Kidney (tissue), 14 donors: Measurements from ENCODE around the gene DENND5A. TPM values are rescaled to one million over a fixed set of nuclear protein-coding genes. Genes with fewer than 3 reads are reported as not detected.
"Not testable (repeated sequence)": the region's sequence is repeated elsewhere in the genome, so short reads cannot be mapped to it uniquely, and the experiment has no call there.

ENCODE experiments used
- DNase-seq, 5 donors: peaks; one replicate each; pipeline ENCODE4 v3.0.0-alpha.2; 2013 to 2020
- FAIRE-seq: peaks from 2 replicates; lab custom pipeline; 2012; peaks lifted over from hg19 to GRCh38; lab: Jason Lieb, UNC
- H3K27ac ChIP-seq, 2 donors: one replicate each; pipeline ENCODE4 v1.7.0; 2013; ENCODE audit warnings: low read depth in 2 of 2, low read length in 2 of 2, inconsistent platforms in 1 of 2
- H3K27me3 ChIP-seq: one replicate; pipeline ENCODE4 v1.7.1; 2013; ENCODE audit warnings: low read length, inconsistent platforms; ENCODE audit not compliant: control insufficient read depth, insufficient read depth
- H3K36me3 ChIP-seq, 3 donors: one replicate each; pipeline versions ENCODE4 v1.7.0 to v1.7.1; 2013; ENCODE audit warnings: low read length in 3 of 3, control low read depth in 1 of 3, inconsistent platforms in 1 of 3; ENCODE audit not compliant: insufficient read depth in 3 of 3, control insufficient read depth in 2 of 3
- H3K4me1 ChIP-seq, 3 donors: one replicate each; pipeline versions ENCODE4 v1.7.0 to v1.7.1; 2013; ENCODE audit warnings: low read length in 3 of 3, inconsistent platforms in 1 of 3, low read depth in 1 of 3; ENCODE audit not compliant: control insufficient read depth in 2 of 3, insufficient read depth in 2 of 3
- H3K4me3 ChIP-seq, 3 donors: one replicate each; pipeline versions ENCODE4 v1.7.0 to v1.8.1; 2013; ENCODE audit warnings: low read length in 3 of 3, control low read depth in 1 of 3, inconsistent platforms in 1 of 3
- H3K9ac ChIP-seq, 3 donors: one replicate each; pipeline versions ENCODE4 v1.7.0 to v1.7.1; 2013; ENCODE audit warnings: low read length in 3 of 3, control low read depth in 1 of 3, inconsistent platforms in 1 of 3
- H3K9me3 ChIP-seq, 3 donors: one replicate each; pipeline versions ENCODE4 v1.7.0 to v1.7.1; 2013; ENCODE audit warnings: low read length in 3 of 3, control low read depth in 1 of 3, inconsistent platforms in 1 of 3; ENCODE audit not compliant: control insufficient read depth in 2 of 3, insufficient read depth in 1 of 3
- intact Hi-C: fragments of 100-400 bp; cut with DNase I; formaldehyde crosslinking; loops from one replicate; pipeline ENCODE4 v1.11.1; 2022
- polyA plus RNA-seq: library from polyadenylated mRNA; stranded (reverse); fragments of 350-450 nt; fragmentation: Illumina TruSeq; extraction: RNeasy Lipid Tissue Mini Kit (QIAGEN cat#74804); gene quantifications from one replicate; pipeline ENCODE4 v1.2.3, GENCODE V29; 2014; ENCODE audit warnings: low read depth, low replicate concordance; ENCODE audit not compliant: insufficient read depth
- total RNA-seq: library from RNA; stranded (reverse); fragmentation: NEBNext Ultra II Directional; extraction: Animal tissue kit (Norgen Biotek cat#: 25700); gene quantifications from one replicate; pipeline ENCODE4 v1.2.1, GENCODE V29; 2021
- TF ChIP-seq, protein P1 (sequence below): IDR thresholded peaks from 3 replicates; pipeline ENCODE4 v1.5.1; 2012; ENCODE audit warnings: mild to moderate bottlenecking, moderate library complexity, borderline replicate concordance; ENCODE audit not compliant: insufficient read depth; ENCODE audit errors: extremely low read depth
- donor health status: control.
- donor health status: control.
- donor health status: control.
- donor health status: control.
- donor health status: control.
- donor health status: DM: yes; HTN: yes; CAD: no.
- donor health status: Normal renal cell carcinoma (clear cell type).

The DENND5A gene
- total and polyA plus RNA-seq, 2 donors from 2014 or later, result 32.4 to 53.9 TPM

DNA sequence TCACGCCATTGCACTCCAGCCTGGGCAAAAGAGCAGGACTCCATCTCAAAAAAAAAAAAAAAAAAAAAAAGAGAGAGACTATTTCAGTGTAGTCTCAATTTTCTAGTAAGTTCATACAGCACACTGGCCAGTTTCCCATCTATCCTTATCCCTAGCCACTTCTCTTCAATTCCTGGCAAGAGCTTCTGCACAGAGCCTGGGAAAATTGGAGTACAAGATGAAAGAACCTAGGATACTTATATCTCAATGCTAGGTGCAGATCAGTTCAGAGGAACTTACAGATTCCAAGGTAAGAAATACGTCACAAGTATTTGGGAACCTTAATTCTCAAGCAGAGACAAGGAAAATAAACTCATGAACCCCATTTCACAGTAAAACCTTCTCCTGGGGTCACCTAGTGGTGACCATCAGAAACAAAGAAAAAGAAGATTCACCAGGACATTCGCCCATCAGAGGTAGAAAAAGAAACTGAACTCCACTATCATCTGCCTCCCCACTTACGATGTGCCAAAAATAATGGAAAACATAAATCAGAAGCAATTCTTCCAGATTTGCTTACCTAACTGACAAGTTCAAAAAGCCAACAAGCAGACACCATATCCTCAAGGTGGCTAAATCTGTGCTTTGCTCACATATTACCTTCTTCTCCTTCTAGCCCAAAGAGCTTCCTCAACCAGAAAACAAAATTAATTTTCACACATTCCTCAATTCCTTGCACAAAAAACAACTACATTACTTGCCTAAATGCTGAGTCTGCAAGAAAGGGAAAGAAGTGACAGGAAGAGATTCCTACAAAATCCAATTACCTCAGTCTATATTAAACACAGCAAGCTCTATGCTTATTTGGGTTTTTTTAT, 4.9 kb downstream of the DENND5A start:
- no peak for FAIRE-seq
- H3K27ac ChIP-seq, result no peak overlapping the region

DNA sequence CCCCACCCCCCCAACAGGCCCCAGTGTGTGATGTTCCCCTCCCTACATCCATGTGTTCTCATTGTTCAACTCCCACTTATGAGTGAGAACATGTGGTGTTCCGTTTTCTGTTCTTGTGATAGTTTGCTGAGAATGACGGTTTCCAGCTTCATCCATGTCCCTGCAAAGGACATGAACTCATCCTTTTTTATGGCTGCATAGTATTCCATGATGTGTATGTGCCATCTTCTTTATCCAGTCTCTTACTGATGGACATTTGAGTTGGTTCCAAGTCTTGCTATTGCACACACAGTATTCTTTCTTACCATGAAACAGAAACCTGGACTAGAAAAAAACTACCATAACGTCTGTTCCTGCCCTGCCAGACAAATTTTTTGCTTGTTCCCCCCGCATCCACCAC, 6.9 kb downstream of the DENND5A start:
- FAIRE-seq, H3K9me3 ChIP-seq, H3K27ac ChIP-seq, H3K27me3 ChIP-seq, H3K4me3 ChIP-seq, H3K4me1 ChIP-seq, intact Hi-C loops, DNase-seq, H3K9ac ChIP-seq, H3K36me3 ChIP-seq: not testable (repeated sequence)

More for the DNA sequence above, 4.9 kb downstream of the DENND5A start:
- no peaks in the 10 kb centered on the region for H3K9me3 ChIP-seq
- peaks cover 0 to 5% (median 3%) of the 10 kb centered on the region in 3 donors for H3K4me1 ChIP-seq
- H3K4me3 ChIP-seq, result no peak overlapping the region
- H3K9ac ChIP-seq, result no peak overlapping the region
- no peak for DNase-seq
- no peaks in the 10 kb centered on the region for H3K36me3 ChIP-seq
- H3K27me3 ChIP-seq, result no peaks in the 10 kb centered on the region
- intact Hi-C loops, result no loop called here
- TF ChIP-seq, protein P1, sequence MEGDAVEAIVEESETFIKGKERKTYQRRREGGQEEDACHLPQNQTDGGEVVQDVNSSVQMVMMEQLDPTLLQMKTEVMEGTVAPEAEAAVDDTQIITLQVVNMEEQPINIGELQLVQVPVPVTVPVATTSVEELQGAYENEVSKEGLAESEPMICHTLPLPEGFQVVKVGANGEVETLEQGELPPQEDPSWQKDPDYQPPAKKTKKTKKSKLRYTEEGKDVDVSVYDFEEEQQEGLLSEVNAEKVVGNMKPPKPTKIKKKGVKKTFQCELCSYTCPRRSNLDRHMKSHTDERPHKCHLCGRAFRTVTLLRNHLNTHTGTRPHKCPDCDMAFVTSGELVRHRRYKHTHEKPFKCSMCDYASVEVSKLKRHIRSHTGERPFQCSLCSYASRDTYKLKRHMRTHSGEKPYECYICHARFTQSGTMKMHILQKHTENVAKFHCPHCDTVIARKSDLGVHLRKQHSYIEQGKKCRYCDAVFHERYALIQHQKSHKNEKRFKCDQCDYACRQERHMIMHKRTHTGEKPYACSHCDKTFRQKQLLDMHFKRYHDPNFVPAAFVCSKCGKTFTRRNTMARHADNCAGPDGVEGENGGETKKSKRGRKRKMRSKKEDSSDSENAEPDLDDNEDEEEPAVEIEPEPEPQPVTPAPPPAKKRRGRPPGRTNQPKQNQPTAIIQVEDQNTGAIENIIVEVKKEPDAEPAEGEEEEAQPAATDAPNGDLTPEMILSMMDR, result no peak

DNA sequence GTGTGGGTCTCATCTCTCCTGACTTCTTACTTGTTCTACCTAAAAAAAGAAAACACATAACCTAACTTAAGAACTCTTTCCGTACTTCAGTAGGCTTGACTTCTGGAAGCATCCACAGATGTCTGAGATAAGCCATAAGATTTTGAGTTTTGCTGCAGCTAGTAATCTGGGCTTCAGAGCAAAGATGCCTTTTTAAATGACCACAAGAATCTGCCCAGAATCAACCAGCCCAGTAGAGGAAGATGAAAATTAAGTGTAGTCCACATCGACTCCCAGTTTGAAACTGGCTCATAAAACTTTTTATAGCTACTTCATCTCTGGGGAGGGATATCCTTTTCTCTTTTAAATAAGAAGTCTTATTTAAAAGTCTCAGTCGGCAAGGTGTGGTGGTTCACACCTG, 10.7 kb downstream of the DENND5A start:
- TF ChIP-seq, protein P1, result no peak
- Histone ChIP-seq H3K9me3 (no peaks in the 10 kb centered on the region), H3K36me3 (no peaks in the 10 kb centered on the region), H3K9ac (no peak overlapping the region), H3K4me1 (peaks cover 0 to 3% (median 0%) of the 10 kb centered on the region in 3 donors), H3K27me3 (no peaks in the 10 kb centered on the region), H3K27ac (no peak overlapping the region), H3K4me3 (no peak overlapping the region)
- intact Hi-C loops, result no loop called here
- DNase-seq (no peak), FAIRE-seq (no peak)

DNA sequence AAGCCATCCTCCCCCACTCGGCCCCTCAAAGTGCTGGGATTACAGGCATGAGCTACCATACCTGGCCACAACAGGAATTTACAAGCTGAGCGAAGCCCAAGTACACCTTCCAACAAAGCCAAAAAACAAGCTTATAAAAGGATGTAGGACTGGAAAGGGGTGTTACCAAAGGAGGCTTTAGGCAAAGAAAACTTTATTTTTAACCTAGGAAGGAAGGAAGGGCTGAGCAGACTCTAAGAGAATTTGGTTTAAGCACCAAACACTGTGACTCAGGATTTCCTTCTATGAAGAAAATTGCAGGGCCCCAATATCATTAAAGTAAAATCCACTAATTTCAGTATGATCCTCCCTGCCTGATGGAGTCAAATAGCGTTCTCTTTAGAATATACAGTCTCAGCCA, 12.1 kb downstream of the DENND5A start:
- peaks cover 0 to 3% (median 0%) of the 10 kb centered on the region in 3 donors for H3K4me1 ChIP-seq
- H3K4me3 ChIP-seq, result no peak overlapping the region
- intact Hi-C loops, result no loop called here
- H3K9me3 ChIP-seq, result no peaks in the 10 kb centered on the region
- no peaks in the 10 kb centered on the region for H3K27me3 ChIP-seq
- DNase-seq, result no peak
- TF ChIP-seq, protein P1, result no peak
- no peak overlapping the region for H3K27ac ChIP-seq
- H3K36me3 ChIP-seq, result no peaks in the 10 kb centered on the region
- FAIRE-seq, result no peak
- no peak overlapping the region for H3K9ac ChIP-seq
